GM19043 (cell line): ENCODE data around the gene DGKE.
A peak's percentile ranks its signal among the peaks of the same experiment; 100 is the strongest.

Experiments used
- ATAC-seq: cut with Tn5 transposase; IDR thresholded peaks from one replicate; pipeline ENCODE4 v1.9.1; 2021; ENCODE audit warnings: low read depth; ENCODE audit not compliant: unreplicated experiment

The DGKE gene

DNA sequence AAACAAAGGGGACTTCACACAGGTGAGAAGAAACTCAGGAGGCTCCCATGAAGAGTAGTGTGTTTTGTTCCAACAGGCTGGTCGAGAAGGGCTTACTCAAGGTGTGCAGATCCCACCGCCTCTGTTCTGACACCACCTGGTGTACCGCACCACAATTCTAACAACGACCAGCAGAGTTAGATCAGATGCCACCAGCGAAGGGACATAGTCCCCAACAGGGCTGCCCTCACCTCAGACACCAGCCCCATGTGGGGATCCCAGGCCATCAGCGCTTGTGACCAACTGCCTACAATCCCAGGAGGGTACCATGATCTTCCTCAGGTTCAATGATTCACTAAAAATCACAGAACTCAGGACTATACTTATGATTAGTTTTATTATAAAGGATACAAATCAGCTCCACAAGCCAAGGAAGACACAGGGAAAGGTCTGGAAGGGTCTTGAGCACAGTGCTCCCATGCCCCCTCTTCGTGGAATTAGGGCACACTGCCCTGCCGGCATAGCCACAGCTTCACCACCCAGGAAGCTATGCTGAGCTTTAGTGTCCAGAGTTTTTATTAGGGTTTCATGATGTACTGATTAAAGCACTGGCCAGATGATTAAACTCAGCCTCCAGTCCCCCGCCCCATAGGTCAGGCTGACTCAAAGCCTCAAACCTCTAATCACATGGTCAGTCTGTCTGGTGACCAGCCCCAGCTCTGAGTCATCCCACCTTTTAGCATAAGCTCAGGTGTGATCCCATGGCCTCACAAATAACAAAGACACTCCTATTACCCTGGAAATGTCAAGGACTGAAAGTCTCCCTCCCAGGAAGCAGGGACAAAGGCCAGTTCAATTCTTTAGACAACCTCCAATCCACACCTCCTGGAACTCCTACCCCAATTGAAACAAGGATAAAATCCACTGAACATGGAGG lies 53.9 kb downstream of the DGKE start:
- ATAC-seq, result no peak

DNA sequence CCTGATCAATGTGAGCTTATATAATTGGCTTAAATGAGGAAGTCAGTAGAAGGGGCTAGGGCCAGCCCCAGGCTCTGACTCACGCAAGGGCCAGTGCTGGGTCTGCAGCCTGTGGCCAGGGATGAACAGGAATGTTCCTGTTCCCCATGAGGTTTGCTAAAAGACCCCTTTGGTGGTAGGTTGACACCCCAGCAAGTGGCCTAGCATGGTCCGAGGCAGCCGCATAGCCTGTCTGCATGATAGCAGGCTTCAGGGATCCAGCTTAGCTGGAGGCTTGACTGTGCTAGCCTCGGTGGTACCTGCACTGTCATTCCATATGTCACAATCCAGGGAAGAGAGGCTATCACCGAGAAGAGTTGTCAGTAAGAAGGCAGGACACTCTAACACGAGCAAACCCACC lies 56.4 kb downstream of the DGKE start:
- no peak for ATAC-seq

DNA sequence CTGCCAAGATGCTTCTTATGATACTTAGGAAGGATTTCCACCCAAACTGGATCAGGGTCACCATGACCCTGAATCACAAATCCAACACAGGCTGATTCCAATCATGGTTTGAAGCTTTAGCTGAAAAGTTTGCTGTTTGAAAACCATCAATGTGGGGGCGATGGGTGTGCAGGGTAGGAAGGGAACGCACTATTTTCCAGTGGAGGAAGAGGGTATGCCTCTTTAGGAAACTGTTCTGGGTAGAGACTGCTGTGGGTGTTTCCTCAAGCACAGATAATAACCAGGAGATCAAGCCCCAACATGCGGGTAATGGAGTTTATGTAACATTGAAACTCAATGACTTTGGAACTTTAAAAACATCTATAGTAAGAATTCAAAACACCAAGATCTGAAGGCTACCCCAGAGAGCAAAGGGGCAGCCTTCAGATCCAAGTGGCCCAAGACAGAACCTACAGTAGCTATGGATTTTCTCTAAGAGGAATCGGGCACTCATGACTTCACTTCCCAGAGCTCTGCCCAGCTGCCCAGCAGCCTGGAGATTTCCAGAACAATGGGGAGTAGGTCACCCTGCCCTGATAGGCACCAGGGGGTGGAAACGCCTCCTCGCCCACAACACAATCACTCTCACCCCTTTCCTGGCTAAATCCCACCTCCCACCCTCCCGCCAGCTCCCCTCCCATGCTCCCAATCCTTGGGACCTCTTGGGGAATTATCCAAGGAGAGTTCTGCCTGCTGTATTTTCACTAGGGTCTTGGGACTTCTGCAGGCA lies 57.1 kb downstream of the DGKE start:
- ATAC-seq, result no peak

DNA sequence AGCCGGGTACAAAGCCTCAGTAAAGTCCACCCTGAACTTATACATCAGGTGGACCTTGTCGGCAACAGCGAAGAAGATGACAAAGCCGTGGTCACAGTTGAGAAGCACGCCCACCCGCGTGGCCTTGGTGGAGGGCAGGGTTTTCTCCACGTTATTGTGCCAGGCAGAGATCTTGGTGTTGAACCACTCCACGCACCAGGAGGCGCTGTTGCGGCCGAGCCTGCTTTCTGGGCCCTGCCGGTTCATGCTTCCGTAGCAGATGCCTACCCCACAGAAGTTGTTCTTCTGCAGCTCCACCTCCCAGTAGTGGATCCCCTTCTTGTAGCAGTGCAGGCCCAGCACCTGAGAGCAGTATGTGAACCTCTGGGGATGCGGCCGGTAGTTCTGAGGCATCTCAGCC lies 57.8 kb downstream of the DGKE start:
- no peak for ATAC-seq

DNA sequence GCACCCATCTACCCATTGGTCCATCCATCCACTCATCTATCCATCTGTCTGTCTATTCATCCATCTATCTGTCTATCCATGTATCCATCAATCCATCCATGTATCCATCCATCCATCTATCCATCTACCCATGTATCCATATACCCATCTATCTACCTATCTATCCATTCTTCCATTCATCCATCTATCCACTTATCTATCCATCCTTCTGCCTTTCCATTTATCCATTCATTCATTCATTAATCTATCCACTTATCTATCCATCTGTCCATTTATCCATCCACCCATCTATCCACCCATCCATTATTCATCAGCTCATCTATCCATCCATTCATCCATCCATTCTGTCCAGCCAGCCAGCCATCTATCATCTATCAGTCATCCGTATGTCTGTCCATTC lies 58.4 kb downstream of the DGKE start:
- no peak for ATAC-seq

DNA sequence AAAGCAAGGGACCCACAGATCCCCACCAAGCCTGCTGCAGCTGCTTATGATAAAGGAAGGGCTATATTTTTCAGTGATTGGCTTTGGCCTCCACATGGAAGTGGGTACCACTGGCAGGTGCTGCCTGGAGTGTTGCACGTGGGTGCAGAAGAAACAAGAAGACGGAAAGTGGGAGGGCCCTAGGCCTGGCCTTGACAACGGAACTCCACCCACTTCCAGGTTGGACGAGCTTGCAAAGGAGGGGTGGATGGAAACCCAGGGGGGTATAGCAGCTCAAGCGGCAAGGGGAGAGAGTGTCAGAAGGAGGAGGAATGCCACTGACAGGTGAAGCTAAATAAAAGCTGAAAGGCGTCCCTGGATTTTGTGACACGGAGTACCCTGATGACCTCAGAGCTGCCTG lies 59.6 kb downstream of the DGKE start:
- ATAC-seq, result no peak

DNA sequence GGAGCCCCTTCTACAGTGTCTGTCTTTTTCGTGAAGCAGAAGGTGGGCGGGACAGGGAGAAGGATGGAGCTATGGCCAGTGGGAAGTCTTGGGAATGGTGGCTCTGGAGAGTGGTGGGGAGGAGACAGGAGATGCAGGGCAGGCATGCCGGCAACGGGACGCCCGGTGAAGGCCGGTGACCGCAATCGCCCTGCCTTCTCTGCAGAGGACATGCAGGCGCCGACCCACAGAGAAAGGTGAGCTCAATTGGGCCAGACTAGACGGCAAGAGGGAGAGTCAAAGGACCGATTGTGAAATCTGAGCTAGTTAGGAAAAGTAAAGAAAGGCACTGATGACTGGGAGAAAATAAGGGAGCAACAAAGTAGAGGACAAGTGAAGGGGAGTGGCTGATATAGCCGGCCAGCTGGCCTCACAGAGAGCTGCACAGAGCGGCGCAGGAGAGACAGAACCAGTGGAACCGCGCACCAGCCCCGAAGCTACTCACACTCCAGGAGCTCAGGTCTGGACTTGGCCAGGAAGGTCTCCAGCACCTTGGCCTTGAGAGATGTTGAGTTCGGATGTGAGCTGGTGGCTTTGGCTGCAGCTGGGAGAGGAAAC lies 61.0 kb downstream of the DGKE start:
- no peak for ATAC-seq

DNA sequence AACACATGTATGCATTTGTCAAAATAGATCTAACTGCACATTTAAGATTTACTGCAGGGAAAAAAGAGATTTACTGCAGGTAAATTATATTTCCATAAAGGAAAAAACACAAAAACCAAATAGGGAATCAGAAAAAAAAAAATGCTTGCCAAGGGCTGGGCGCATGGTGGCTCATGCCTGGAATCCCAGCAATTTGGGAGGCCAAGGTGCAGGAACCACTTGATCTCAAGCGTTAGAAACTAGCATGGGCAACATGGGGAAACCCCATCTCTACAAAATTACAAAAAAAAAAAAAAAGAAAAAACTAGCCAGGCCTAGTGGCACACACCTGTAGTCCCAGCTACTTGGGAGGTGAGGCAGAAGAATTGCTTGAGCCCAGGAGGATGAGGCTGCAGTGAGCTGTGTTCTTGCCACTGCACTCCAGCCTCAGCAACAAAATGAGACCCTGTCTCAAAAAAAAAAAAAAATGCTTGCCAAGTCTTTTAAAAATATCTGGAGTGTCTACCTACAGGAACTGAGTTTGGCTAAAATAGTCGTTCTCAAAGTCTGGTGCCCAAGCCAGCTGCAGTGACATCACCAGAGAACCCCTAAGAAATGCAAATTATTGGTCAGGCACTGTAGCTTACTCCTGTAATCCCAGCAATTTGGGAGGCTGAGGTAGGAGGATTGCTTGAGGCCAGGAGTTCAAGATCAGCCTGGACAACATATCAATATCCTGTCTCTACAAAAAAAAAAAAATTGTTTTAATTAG lies 62.4 kb downstream of the DGKE start:
- no peak for ATAC-seq

DNA sequence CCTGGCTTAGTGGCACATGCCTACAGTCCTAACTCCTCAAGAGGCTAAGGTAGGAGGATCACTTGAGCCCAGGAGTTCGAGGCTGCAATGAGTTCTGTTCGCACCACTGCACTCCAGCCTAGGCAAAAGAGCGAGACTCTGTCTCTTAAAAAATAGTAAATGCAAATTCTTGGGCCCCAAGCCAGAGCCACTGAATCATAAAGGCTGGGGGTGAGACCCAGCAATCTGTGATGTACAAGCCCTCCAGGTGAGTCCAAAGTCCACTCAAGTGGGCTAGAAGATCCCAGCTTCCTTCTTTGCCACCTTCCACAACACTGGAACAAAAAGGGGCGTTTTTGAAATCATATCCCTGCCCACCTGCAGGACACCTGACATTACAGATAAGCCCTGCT lies 63.0 kb downstream of the DGKE start:
- ATAC-seq, result no peak

DNA sequence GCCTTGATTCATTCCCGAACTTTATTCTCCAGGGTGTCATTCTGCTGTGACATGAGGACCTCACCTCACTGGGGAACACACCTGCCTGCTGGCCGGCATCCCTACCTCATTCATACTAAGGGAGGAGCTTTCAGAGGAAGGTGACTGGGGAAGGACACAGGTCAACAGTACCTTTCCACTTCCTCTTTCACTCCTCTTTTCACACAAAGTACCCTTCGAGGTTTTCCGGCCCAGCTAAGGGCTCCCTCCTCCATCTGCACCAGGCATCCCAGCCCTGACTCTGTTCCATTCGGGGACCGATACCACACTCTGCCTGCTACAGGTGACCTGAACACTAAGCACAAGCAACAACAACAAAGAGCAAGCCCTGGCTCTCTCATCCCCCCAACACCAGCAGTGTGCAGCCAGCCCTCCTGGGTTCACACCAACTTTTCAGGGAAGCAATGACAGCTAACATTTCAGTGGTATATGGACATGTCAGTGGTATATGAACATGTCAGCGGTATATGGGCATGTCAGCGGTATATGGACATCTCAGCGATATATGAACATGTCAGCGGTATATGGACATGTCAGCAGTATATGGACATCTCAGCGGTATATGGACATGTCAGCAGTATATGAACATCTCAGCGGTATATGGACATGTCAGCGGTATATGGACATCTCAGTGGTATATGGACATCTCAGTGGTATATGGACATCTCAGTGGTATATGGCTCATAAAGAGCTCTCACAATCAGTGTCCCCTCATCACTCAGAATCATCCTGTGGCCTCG lies 63.9 kb downstream of the DGKE start:
- ATAC-seq, result peak; percentile 54

DNA sequence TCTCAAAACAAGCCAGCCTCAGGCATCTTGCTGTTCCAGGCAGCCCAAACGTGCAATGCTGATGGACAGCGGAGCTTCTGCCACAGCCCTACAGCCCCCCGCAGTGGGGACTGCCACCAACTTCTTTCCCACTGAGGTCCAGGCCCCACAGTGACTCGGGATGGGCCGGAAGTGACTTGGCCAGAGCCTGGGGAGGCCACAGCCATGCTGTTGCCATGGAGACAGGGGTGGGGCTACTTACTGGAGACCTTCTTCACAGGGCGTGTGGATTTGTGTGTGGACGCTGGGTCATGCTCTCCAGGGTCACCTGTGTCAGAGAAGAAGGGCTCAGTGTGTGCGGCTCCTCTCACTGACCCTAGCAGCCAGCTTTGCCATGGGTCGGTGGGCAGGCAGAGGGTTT lies 64.9 kb downstream of the DGKE start:
- no peak for ATAC-seq

DNA sequence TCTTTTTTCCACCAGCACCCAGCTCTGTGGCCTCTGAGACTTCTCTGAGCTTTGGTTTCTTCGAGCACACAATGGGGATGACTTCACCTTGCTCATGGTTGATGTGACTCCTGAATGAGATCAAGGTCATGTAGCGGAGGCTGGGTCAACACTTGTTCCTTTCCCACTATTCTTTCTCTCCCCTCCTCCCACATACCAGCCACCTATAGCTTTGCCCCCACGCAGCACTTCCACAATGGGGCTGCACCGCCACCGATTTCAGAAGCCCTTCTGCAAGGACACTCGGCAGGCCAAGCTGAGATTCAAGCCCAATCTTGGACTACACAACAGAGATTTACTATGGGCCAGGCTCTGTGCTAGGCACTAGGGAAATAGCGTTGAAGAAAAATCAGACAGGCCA lies 65.5 kb downstream of the DGKE start:
- no peak for ATAC-seq

DNA sequence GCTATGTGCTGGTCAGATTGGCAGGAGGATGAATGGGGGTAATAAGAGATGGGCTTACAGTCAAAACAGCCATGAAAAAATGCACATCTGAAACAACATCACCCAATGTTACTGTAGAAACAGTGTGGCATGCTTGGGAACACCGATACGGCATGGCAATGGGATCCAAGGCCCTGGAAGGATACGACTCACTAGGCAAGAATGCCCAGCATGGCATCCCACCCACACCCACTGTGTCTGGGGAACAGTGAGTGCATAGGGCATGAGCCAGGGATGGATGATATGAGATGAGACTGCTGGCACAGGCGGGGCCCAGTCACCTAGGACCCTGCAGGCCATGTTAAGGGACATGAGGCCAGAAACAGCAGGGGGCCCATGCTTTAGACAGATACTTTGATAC lies 68.4 kb downstream of the DGKE start:
- no peak for ATAC-seq

DNA sequence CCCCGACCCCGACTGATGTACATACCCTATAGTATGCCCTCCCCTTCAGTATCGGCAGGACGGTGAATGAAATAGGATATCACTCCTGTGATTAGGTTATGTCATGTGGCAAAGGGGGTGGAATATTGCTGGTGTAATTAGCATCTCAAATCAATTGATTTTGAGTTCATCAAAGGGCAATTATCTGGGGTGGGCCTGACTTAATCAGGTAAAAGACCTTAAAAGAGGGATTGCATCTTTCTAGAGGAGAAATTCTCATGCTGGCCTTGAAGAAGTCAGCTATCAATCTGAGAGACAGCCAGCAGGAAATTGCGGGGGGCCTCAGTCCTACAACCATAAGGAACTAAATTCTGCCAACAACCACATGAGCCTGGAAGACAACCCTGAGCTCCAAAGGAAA lies 69.6 kb downstream of the DGKE start:
- no peak for ATAC-seq

DNA sequence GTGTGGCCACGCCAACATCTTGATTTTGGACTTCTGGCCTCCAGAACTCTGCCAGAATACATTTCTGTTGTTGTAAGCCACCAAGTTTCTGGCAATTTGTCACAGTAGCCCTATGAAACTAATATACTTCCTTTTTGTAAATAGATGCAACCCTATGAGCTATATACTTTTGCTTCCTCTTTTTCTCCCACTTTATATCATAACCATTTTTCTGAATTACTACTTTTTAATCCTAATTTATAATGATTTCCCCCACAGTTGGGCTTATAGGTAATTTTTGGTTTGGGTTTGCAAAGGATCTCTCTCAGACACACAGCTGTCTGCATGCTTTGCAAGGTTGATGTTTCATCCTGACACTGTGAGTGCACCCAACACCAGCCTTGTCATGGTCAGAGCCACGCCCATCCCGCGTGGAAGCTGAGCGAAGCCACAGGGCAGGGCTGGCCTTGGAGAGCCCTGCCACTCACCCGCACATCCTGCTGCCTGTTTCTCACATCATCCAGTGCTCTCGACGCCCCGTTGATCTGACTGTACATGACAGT lies 74.1 kb downstream of the DGKE start:
- ATAC-seq, result peak; percentile 92

DNA sequence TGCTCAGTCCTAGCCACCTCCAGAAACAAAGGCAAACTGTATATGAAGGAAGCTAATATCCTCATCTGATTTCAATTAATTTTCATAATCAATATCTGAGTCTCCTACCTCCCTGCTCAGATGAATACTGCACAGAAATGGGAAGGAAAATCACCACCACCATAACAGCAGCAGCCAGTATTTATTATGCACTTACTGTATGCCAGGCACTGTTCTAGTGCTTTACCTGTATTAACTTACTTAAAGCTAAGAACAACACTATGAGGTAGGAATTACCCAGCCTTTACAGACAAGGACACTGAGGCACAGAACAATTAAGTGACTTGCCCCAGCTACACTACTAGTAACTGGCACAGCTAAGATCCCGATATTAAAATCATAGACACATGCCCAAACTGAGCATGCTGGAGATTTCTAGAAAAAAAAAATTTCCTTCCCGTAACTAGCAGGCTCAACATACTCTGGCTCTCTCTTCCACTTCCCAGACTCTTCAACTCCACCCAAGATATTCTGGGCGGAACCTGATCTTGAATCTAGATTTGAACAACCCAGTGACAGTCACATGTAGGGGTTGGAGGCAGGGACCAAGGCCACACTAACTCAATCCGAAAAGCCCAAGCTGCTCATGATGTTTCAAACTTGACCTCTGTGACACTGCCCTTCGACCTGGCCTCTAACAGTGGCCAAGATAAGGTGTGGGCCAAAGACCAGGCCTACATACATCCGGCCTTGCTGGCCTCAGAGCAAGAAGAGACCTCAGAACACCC lies 76.0 kb downstream of the DGKE start:
- ATAC-seq, result no peak

DNA sequence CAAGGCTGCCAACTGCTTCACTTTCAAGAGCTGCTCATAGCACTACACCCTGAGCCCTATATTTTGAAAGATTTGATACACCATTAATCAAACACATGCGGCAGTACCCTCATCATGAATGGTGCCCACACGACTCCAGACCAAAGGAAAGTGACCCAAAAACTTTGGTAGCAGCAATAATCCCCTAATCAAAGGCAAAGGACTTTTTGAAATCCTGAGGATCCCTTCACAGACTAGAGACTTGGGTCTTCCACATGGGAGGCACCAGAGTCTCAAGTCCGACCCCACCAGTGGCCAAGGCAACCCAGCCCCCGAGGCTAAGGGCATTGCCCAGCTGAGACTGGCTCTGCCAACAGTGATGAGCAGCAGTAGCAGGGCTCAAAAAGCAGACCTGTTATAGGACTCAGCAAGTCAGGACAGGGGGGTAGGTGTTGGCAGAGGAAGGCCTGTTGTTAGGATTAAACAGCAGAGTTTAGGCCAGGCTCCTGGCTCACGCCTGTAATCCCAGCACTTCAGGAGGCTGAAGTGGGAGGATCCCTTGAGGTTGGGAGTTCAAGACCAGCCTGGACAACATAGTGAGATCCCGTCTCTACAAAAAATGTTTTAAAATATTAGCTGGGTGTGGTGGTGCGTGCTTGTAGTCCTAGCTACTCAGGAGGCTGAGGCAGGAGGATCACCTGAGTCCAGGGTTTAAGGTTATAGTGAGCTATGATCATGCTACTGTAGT lies 76.7 kb downstream of the DGKE start:
- no peak for ATAC-seq
